ENCODE data around the gene GRM7.

The GRM7 gene

GRCh38 chr3:7215706-7216105 is 354.8 kb downstream of the GRM7 start:
- Histone ChIP-seq H3K9me3 (ENCODE audit: control insufficient read depth in 2 of 2, low read length in 2 of 2) (no peaks in the 10 kb centered on the region), H3K9ac (ENCODE audit: low read length in 2 of 2) (no peak overlapping the region), H3K36me3 (ENCODE audit: control insufficient read depth in 2 of 2, insufficient read depth in 2 of 2, low read length in 2 of 2) (no peaks in the 10 kb centered on the region), H3K27ac (ENCODE audit: low read length) (no peak overlapping the region), H3K27me3 (ENCODE audit: control insufficient read depth in 1 of 2, insufficient read depth in 2 of 2, low read length in 2 of 2) (no peaks in the 10 kb centered on the region), H3K4me3 (ENCODE audit: low read length in 2 of 2) (no peak overlapping the region), H3K4me1 (ENCODE audit: control insufficient read depth, insufficient read depth, low read length) (no peaks in the 10 kb centered on the region)

GRCh38 chr3:7226393-7226792 is 365.5 kb downstream of the GRM7 start:
- no peak overlapping the region for H3K4me3 ChIP-seq (ENCODE audit: low read length in 2 of 2)

DNA sequence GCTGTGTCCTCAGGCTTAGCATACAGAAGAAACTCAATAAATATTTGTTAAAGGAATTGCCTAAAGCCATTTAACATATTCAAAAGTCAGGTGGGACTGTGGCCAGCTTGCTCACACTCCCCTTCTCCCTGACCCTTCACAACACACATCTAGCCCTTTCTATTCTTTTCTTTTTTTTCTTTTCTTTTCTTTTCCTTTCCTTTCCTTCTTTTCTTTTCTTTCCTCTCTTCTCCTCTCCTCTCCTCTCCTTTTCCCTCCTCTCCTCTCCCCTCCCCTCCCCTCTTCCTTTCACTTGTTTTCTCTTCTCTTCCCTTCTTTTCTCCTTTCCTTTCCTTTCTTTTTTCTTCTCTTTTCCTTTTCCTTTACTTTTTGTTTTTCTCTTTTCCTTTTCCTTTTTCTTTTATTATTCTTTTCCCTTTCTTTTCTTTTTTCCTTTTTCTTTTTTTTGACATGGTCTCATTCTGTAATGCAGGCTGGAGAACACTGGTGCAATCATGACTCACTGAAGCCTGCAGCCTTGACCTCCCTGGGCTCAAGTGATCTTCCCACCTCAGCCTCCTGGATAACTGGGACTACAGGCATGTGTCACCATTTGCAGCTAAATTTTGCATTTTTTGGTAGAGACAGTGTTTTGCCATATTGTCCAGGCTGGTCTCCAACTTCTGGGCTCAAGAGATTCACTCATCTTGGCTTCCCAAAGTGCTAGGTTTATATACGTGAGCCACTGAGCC is 377.8 kb downstream of the GRM7 start:
- Histone ChIP-seq H3K9me3 (ENCODE audit: control insufficient read depth in 2 of 2, low read length in 2 of 2) (no peaks in the 10 kb centered on the region), H3K4me1 (ENCODE audit: control insufficient read depth, insufficient read depth, low read length) (no peaks in the 10 kb centered on the region), H3K27ac (ENCODE audit: low read length) (no peak overlapping the region), H3K9ac (ENCODE audit: low read length in 2 of 2) (no peak overlapping the region), H3K27me3 (ENCODE audit: control insufficient read depth in 1 of 2, insufficient read depth in 2 of 2, low read length in 2 of 2) (no peaks in the 10 kb centered on the region), H3K4me3 (ENCODE audit: low read length in 2 of 2) (no peak overlapping the region), H3K36me3 (ENCODE audit: control insufficient read depth in 2 of 2, insufficient read depth in 2 of 2, low read length in 2 of 2) (no peaks in the 10 kb centered on the region)

More at GRCh38 chr3:7226393-7226792, 365.5 kb downstream of the GRM7 start:
- no peaks in the 10 kb centered on the region for H3K9me3 ChIP-seq (ENCODE audit: control insufficient read depth in 2 of 2, low read length in 2 of 2)
- H3K36me3 ChIP-seq (ENCODE audit: control insufficient read depth in 2 of 2, insufficient read depth in 2 of 2, low read length in 2 of 2): no peaks in the 10 kb centered on the region
- no peak overlapping the region for H3K9ac ChIP-seq (ENCODE audit: low read length in 2 of 2)
- H3K4me1 ChIP-seq (ENCODE audit: control insufficient read depth, insufficient read depth, low read length): no peaks in the 10 kb centered on the region
- no peaks in the 10 kb centered on the region for H3K27me3 ChIP-seq (ENCODE audit: control insufficient read depth in 1 of 2, insufficient read depth in 2 of 2, low read length in 2 of 2)
- H3K27ac ChIP-seq (ENCODE audit: low read length): no peak overlapping the region

GRCh38 chr3:7241584-7242302 is 380.8 kb downstream of the GRM7 start:
- H3K4me3 ChIP-seq (ENCODE audit: low read length in 2 of 2): no peak overlapping the region
- no peak overlapping the region for H3K9ac ChIP-seq (ENCODE audit: low read length in 2 of 2)
- no peak overlapping the region for H3K27ac ChIP-seq (ENCODE audit: low read length)
- H3K36me3 ChIP-seq (ENCODE audit: control insufficient read depth in 2 of 2, insufficient read depth in 2 of 2, low read length in 2 of 2): no peaks in the 10 kb centered on the region
- H3K9me3 ChIP-seq (ENCODE audit: control insufficient read depth in 2 of 2, low read length in 2 of 2): no peaks in the 10 kb centered on the region
- H3K27me3 ChIP-seq (ENCODE audit: control insufficient read depth in 1 of 2, insufficient read depth in 2 of 2, low read length in 2 of 2): no peaks in the 10 kb centered on the region
- no peaks in the 10 kb centered on the region for H3K4me1 ChIP-seq (ENCODE audit: control insufficient read depth, insufficient read depth, low read length)

DNA sequence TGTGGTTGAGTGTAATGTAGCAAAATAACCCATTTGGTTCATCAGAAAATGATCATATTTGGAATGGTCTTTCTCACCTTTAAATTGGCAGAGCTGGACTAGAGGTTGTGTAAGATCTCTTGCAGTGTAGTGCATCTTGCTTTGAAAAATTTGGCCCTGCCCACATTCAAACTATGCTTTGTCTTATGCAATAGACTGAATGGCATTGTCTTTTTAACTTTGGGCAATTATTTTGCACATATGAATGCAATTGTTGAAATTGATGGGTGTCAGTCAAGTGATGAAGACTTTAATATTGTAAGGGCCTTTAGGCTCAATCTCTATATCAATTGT is 381.4 kb downstream of the GRM7 start:
- Histone ChIP-seq H3K27ac (ENCODE audit: low read length) (no peak overlapping the region), H3K9ac (ENCODE audit: low read length in 2 of 2) (no peak overlapping the region), H3K4me3 (ENCODE audit: low read length in 2 of 2) (no peak overlapping the region), H3K4me1 (ENCODE audit: control insufficient read depth, insufficient read depth, low read length) (no peaks in the 10 kb centered on the region), H3K9me3 (ENCODE audit: control insufficient read depth in 2 of 2, low read length in 2 of 2) (no peaks in the 10 kb centered on the region), H3K27me3 (ENCODE audit: control insufficient read depth in 1 of 2, insufficient read depth in 2 of 2, low read length in 2 of 2) (no peaks in the 10 kb centered on the region), H3K36me3 (ENCODE audit: control insufficient read depth in 2 of 2, insufficient read depth in 2 of 2, low read length in 2 of 2) (no peaks in the 10 kb centered on the region)

- no peaks in the 10 kb centered on the region for H3K4me1 ChIP-seq (ENCODE audit: control insufficient read depth, insufficient read depth, low read length)
- H3K9ac ChIP-seq (ENCODE audit: low read length in 2 of 2): no peak overlapping the region
- H3K36me3 ChIP-seq (ENCODE audit: control insufficient read depth in 2 of 2, insufficient read depth in 2 of 2, low read length in 2 of 2): no peaks in the 10 kb centered on the region
- H3K9me3 ChIP-seq (ENCODE audit: control insufficient read depth in 2 of 2, low read length in 2 of 2): no peaks in the 10 kb centered on the region
- H3K4me3 ChIP-seq (ENCODE audit: low read length in 2 of 2): no peak overlapping the region
- no peaks in the 10 kb centered on the region for H3K27me3 ChIP-seq (ENCODE audit: control insufficient read depth in 1 of 2, insufficient read depth in 2 of 2, low read length in 2 of 2)
- no peak overlapping the region for H3K27ac ChIP-seq (ENCODE audit: low read length)
Measured at GRCh38 chr3:7249493-7250076, 388.7 kb downstream of the GRM7 start.

DNA sequence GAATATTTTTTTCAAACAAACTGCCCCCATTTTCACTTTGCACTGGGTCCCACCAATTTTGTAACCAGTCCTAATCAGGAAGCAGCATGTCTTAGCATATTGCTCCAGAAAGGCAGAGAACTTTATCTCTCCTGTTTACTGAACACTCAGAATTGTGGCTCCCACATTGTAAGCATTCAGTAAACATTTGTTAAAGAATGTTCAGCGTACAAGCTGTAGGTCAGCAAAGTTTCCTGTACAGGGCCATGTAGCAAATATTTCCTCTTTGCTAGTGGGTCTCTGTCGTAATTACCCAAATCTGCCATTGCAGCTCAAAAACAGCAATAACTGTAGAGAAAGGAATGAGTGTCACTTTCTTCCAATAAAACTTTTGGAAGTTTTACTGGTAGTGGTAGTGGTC is 393.3 kb downstream of the GRM7 start:
- peaks cover 0 to 4% of the 10 kb centered on the region in 2 donors for H3K9me3 ChIP-seq (ENCODE audit: control insufficient read depth in 2 of 2, low read length in 2 of 2)
- H3K27ac ChIP-seq (ENCODE audit: low read length): no peak overlapping the region
- H3K36me3 ChIP-seq (ENCODE audit: control insufficient read depth in 2 of 2, insufficient read depth in 2 of 2, low read length in 2 of 2): no peaks in the 10 kb centered on the region
- H3K4me1 ChIP-seq (ENCODE audit: control insufficient read depth, insufficient read depth, low read length): no peaks in the 10 kb centered on the region
- no peaks in the 10 kb centered on the region for H3K27me3 ChIP-seq (ENCODE audit: control insufficient read depth in 1 of 2, insufficient read depth in 2 of 2, low read length in 2 of 2)
- no peak overlapping the region for H3K4me3 ChIP-seq (ENCODE audit: low read length in 2 of 2)
- no peak overlapping the region for H3K9ac ChIP-seq (ENCODE audit: low read length in 2 of 2)

DNA sequence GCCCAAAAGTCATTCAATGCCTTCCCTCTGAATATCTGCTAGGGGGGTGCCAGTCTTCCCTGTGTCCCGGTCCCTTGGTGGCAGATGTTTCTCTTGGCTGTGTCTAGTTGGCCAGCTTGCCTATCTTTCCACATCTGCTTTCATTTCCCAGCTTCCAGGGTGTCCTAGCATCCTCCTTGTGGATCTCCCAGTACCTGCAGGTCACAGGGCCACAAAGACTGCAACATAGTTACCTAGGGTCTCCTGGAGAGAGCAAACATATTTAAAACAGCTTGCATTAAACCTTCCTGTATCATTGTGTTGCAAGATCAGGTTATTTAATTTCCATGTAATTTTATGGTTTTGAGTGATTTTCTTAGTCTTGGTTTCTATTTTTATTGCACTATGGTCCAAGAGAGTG is 400.1 kb downstream of the GRM7 start:
- Histone ChIP-seq H3K9ac (ENCODE audit: low read length in 2 of 2) (no peak overlapping the region), H3K9me3 (ENCODE audit: control insufficient read depth in 2 of 2, low read length in 2 of 2) (peaks cover 0 to 9% of the 10 kb centered on the region in 2 donors), H3K36me3 (ENCODE audit: control insufficient read depth in 2 of 2, insufficient read depth in 2 of 2, low read length in 2 of 2) (no peaks in the 10 kb centered on the region), H3K4me1 (ENCODE audit: control insufficient read depth, insufficient read depth, low read length) (no peaks in the 10 kb centered on the region), H3K27me3 (ENCODE audit: control insufficient read depth in 1 of 2, insufficient read depth in 2 of 2, low read length in 2 of 2) (no peaks in the 10 kb centered on the region), H3K4me3 (ENCODE audit: low read length in 2 of 2) (no peak overlapping the region), H3K27ac (ENCODE audit: low read length) (no peak overlapping the region)

- H3K9ac ChIP-seq (ENCODE audit: low read length in 2 of 2): no peak overlapping the region
- H3K9me3 ChIP-seq (ENCODE audit: control insufficient read depth in 2 of 2, low read length in 2 of 2): peaks cover 0 to 4% of the 10 kb centered on the region in 2 donors
- H3K27ac ChIP-seq (ENCODE audit: low read length): no peak overlapping the region
- no peak overlapping the region for H3K4me3 ChIP-seq (ENCODE audit: low read length in 2 of 2)
- no peaks in the 10 kb centered on the region for H3K36me3 ChIP-seq (ENCODE audit: control insufficient read depth in 2 of 2, insufficient read depth in 2 of 2, low read length in 2 of 2)
- no peaks in the 10 kb centered on the region for H3K4me1 ChIP-seq (ENCODE audit: control insufficient read depth, insufficient read depth, low read length)
- H3K27me3 ChIP-seq (ENCODE audit: control insufficient read depth in 1 of 2, insufficient read depth in 2 of 2, low read length in 2 of 2): no peaks in the 10 kb centered on the region
Measured at GRCh38 chr3:7263347-7264195, 402.7 kb downstream of the GRM7 start.

GRCh38 chr3:7264196-7264526 is 403.2 kb downstream of the GRM7 start:
- no peak overlapping the region for H3K27ac ChIP-seq (ENCODE audit: low read length)
- no peak overlapping the region for H3K9ac ChIP-seq (ENCODE audit: low read length in 2 of 2)
- peaks cover 0 to 4% of the 10 kb centered on the region in 2 donors for H3K9me3 ChIP-seq (ENCODE audit: control insufficient read depth in 2 of 2, low read length in 2 of 2)
- H3K27me3 ChIP-seq (ENCODE audit: control insufficient read depth in 1 of 2, insufficient read depth in 2 of 2, low read length in 2 of 2): no peaks in the 10 kb centered on the region
- H3K4me3 ChIP-seq (ENCODE audit: low read length in 2 of 2): no peak overlapping the region
- no peaks in the 10 kb centered on the region for H3K36me3 ChIP-seq (ENCODE audit: control insufficient read depth in 2 of 2, insufficient read depth in 2 of 2, low read length in 2 of 2)
- H3K4me1 ChIP-seq (ENCODE audit: control insufficient read depth, insufficient read depth, low read length): no peaks in the 10 kb centered on the region
